Measurements from ENCODE around the gene TP63. TPM values are rescaled to one million over a fixed set of nuclear protein-coding genes. Genes with fewer than 3 reads are reported as not detected.

Gene TP63
- total and polyA plus RNA-seq, 2 experiments from 2014 or later: not detected

DNA sequence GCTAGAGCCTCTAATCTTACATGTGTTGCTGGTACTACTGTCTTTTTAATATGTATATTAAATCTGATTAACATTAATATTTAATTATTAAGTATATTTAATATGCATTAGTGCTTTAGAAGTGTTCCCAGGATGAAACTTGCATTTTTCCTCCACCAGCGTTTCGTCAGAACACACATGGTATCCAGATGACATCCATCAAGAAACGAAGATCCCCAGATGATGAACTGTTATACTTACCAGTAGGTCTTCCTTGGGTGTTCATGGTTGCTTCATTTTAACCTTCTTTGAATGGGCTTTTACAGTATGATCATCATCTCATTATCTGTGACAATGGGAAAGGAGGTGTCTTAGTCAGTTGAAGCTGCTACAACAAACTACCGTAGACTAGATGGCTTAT, 238.0 kb downstream of the TP63 start:
- Histone ChIP-seq H3K27me3 (ENCODE audit: insufficient read depth) (no peaks in the 10 kb centered on the region), H3K36me3 (ENCODE audit: insufficient read depth) (no peaks in the 10 kb centered on the region), H3K4me1 (ENCODE audit: insufficient read depth) (no peaks in the 10 kb centered on the region), H3F3A (replicated peaks; ENCODE audit: low read depth) (no peaks in the 10 kb centered on the region), H3K4me3 (no peak overlapping the region), H3K79me2 (replicated peaks; ENCODE audit: insufficient read depth) (no peaks in the 10 kb centered on the region), H3K4me2 (no peak overlapping the region), H3K9me2 (ENCODE audit: insufficient read depth) (peaks cover 9% of the 10 kb centered on the region), H2AFZ (no peak overlapping the region), H3K27ac (ENCODE audit: low read depth) (no peak overlapping the region), H4K20me1 (replicated peaks; ENCODE audit: insufficient read depth) (no peaks in the 10 kb centered on the region)
- H3K4me1 Mint-ChIP-seq: no peaks in the 10 kb centered on the region
- H3K4me3 Mint-ChIP-seq: no peak overlapping the region
- H3K27ac Mint-ChIP-seq: no peak overlapping the region
- H3K9me3 Mint-ChIP-seq: no peaks in the 10 kb centered on the region
- no peaks in the 10 kb centered on the region for H3K36me3 Mint-ChIP-seq (ENCODE audit: low read depth)
- TF ChIP-seq REST (IDR thresholded peaks at IDR 0.05; ENCODE audit: unreplicated experiment): no peak
- no peak for TF ChIP-seq STAT1 (IDR thresholded peaks at IDR 0.05; ENCODE audit: unreplicated experiment)
- TF ChIP-seq ZNF114 (CRISPR knock-in tag; IDR thresholded peaks at IDR 0.05): no peak
- ATAC-seq: no peak
- no peak for DNase-seq (ENCODE audit: low spot score)
- H3K27me3 Mint-ChIP-seq (ENCODE audit: insufficient read depth, low read depth, poor library complexity): no peaks in the 10 kb centered on the region

- Mint-ChIP-seq H3K36me3 (ENCODE audit: low read depth) (no peaks in the 10 kb centered on the region), H3K27me3 (ENCODE audit: insufficient read depth, low read depth, poor library complexity) (no peaks in the 10 kb centered on the region), H3K4me1 (peaks cover 6% of the 10 kb centered on the region; the same call in 2 of the 3 replicates), H3K9me3 (no peaks in the 10 kb centered on the region), H3K27ac (no peak overlapping the region), H3K4me3 (no peak overlapping the region)
- Histone ChIP-seq H3K4me3 (no peak overlapping the region), H3K4me2 (no peak overlapping the region), H2AFZ (no peak overlapping the region), H3K36me3 (ENCODE audit: insufficient read depth) (no peaks in the 10 kb centered on the region), H3F3A (replicated peaks; ENCODE audit: low read depth) (no peaks in the 10 kb centered on the region), H3K27me3 (ENCODE audit: insufficient read depth) (no peaks in the 10 kb centered on the region), H3K79me2 (replicated peaks; ENCODE audit: insufficient read depth) (no peaks in the 10 kb centered on the region), H3K9me2 (ENCODE audit: insufficient read depth) (peaks cover 6% of the 10 kb centered on the region), H4K20me1 (replicated peaks; ENCODE audit: insufficient read depth) (no peaks in the 10 kb centered on the region), H3K27ac (ENCODE audit: low read depth) (no peak overlapping the region), H3K4me1 (ENCODE audit: insufficient read depth) (peaks cover 3% of the 10 kb centered on the region)
- TF ChIP-seq STAT1 (IDR thresholded peaks at IDR 0.05; ENCODE audit: unreplicated experiment) (no peak), ZNF114 (CRISPR knock-in tag; IDR thresholded peaks at IDR 0.05) (no peak), EZH2phosphoT487 (IDR thresholded peaks at IDR 0.05; ENCODE audit: unreplicated experiment) (no peak), NANOG (IDR thresholded peaks at IDR 0.05; ENCODE audit: borderline replicate concordance) (no peak), ZNF331 (CRISPR knock-in tag; IDR thresholded peaks at IDR 0.05; ENCODE audit: low read depth) (no peak), JUNB (IDR thresholded peaks at IDR 0.05; ENCODE audit: unreplicated experiment) (no peak), POLR2AphosphoS5 (IDR thresholded peaks at IDR 0.05; ENCODE audit: low read depth) (no peak), EZH2 (IDR thresholded peaks at IDR 0.05; ENCODE audit: low read depth, unreplicated experiment) (no peak), CREB1 (CRISPR knock-in tag; IDR thresholded peaks at IDR 0.05; ENCODE audit: low read depth) (no peak), ETS1 (IDR thresholded peaks at IDR 0.05) (no peak), REST (IDR thresholded peaks at IDR 0.05; ENCODE audit: unreplicated experiment) (no peak)
- no peak for ATAC-seq
- no peak for DNase-seq (ENCODE audit: low spot score)
Observed at GRCh38 chr3:189871418-189871817, 240.2 kb downstream of the TP63 start.

Data from GM23338 (cell line).